Astrocyte of the hippocampus (primary cell): ENCODE data around the gene SLC38A9.
A peak's percentile ranks its signal among the peaks of the same experiment; 100 is the strongest.
"Not testable (repeated sequence)": the region's sequence is repeated elsewhere in the genome, so short reads cannot be mapped to it uniquely, and the experiment has no call there.

ENCODE experiments used
- DNase-seq: peaks from one replicate; pipeline ENCODE4 v3.0.0; 2011; ENCODE audit warnings: low read depth, low spot score

The SLC38A9 gene

GRCh38 chr5:55706230-55706629 is 5.9 kb downstream of the SLC38A9 start:
- DNase-seq = no peak

GRCh38 chr5:55702598-55703345 is 9.4 kb downstream of the SLC38A9 start:
- no peak for DNase-seq

GRCh38 chr5:55701462-55702103 is 10.5 kb downstream of the SLC38A9 start:
- no peak for DNase-seq

GRCh38 chr5:55700745-55701144 is 11.4 kb downstream of the SLC38A9 start:
- DNase-seq = no peak

- DNase-seq = no peak
Measured at GRCh38 chr5:55699041-55699688, 13.0 kb downstream of the SLC38A9 start.

GRCh38 chr5:55696704-55697103 is 15.4 kb downstream of the SLC38A9 start:
- not testable (repeated sequence) for DNase-seq

- DNase-seq = peak; percentile 20
Measured at GRCh38 chr5:55694152-55694830, 17.8 kb downstream of the SLC38A9 start.

GRCh38 chr5:55692509-55692908 is 19.6 kb downstream of the SLC38A9 start:
- no peak for DNase-seq

GRCh38 chr5:55692106-55692417 is 20.1 kb downstream of the SLC38A9 start:
- DNase-seq = no peak

GRCh38 chr5:55691265-55692105 is 20.6 kb downstream of the SLC38A9 start:
- peak; percentile 59 for DNase-seq

- DNase-seq = no peak
Measured at GRCh38 chr5:55682071-55682470, 30.1 kb downstream of the SLC38A9 start.

- DNase-seq = no peak
Measured at GRCh38 chr5:55681301-55681700, 30.8 kb downstream of the SLC38A9 start.

- peak; percentile 11 for DNase-seq
Measured at GRCh38 chr5:55680353-55680752, 31.8 kb downstream of the SLC38A9 start.

GRCh38 chr5:55679556-55679955 is 32.6 kb downstream of the SLC38A9 start:
- DNase-seq = no peak

GRCh38 chr5:55675119-55675518 is 37.0 kb downstream of the SLC38A9 start:
- peak; percentile 13 for DNase-seq

GRCh38 chr5:55674340-55674739 is 37.8 kb downstream of the SLC38A9 start:
- DNase-seq = no peak

GRCh38 chr5:55672477-55672911 is 39.6 kb downstream of the SLC38A9 start:
- peak; percentile 54 for DNase-seq

GRCh38 chr5:55671975-55672374 is 40.1 kb downstream of the SLC38A9 start:
- DNase-seq = no peak

GRCh38 chr5:55668356-55668755 is 43.8 kb downstream of the SLC38A9 start:
- peak; percentile 89 for DNase-seq

GRCh38 chr5:55667938-55668337 is 44.2 kb downstream of the SLC38A9 start:
- no peak for DNase-seq

GRCh38 chr5:55665065-55665464 is 47.1 kb downstream of the SLC38A9 start:
- no peak for DNase-seq
